ENCODE measurements around the gene TMEM129. TPM values are rescaled to one million over a fixed set of nuclear protein-coding genes. Genes with fewer than 3 reads are reported as not detected.

The TMEM129 gene
- total RNA-seq, 1 experiment from 2014 or later: 41.2 TPM

GRCh38 chr4:1743551-1743950, 22.4 kb upstream of the TMEM129 start:
- no peak overlapping the region for H2AFZ ChIP-seq
- TF ChIP-seq CTCF (conservative IDR thresholded peaks at IDR 0.05): no peak
- TF ChIP-seq EZH2 (IDR thresholded peaks at IDR 0.05; ENCODE audit: low read depth): no peak
- H3K9me2 ChIP-seq (ENCODE audit: insufficient read depth): no peaks in the 10 kb centered on the region
- peaks cover 2% of the 10 kb centered on the region; the same call in 1 of the 2 replicates for H3K9me3 ChIP-seq (ENCODE audit: insufficient read depth, low read depth)
- no TSS peak for BruUV-seq (replicated peaks)
- no peak for DNase-seq
- CTCF ChIA-PET: no interaction called here
- H3K4me2 ChIP-seq: no peak overlapping the region
- H3K36me3 ChIP-seq (ENCODE audit: low read depth): peaks cover 9% of the 10 kb centered on the region
- H3K4me3 ChIP-seq: no peak overlapping the region
- no peak overlapping the region for H3K27ac ChIP-seq
- POLR2A ChIA-PET (ENCODE audit: unreplicated experiment): no interaction called here
- no peaks in the 10 kb centered on the region for H3K4me1 ChIP-seq (replicated peaks; ENCODE audit: insufficient read depth)
- H3K79me2 ChIP-seq (ENCODE audit: low read depth): no peaks in the 10 kb centered on the region
- H3K27me3 ChIP-seq (ENCODE audit: insufficient read depth, low read depth): no peaks in the 10 kb centered on the region
- H4K20me1 ChIP-seq (ENCODE audit: insufficient read depth): no peaks in the 10 kb centered on the region; the same call in 1 of the 2 replicates
- H3F3A ChIP-seq (ENCODE audit: insufficient read depth, low read depth): peaks cover 38% of the 10 kb centered on the region; the same call in 1 of the 2 replicates
- intact Hi-C loops (cut with micrococcal nuclease; ENCODE audit: unreplicated experiment): no loop called here

- DNase-seq: no peak
- Histone ChIP-seq H3K36me3 (ENCODE audit: low read depth) (peaks cover 32% of the 10 kb centered on the region), H3K27me3 (ENCODE audit: insufficient read depth, low read depth) (no peaks in the 10 kb centered on the region), H3F3A (ENCODE audit: insufficient read depth, low read depth) (peaks cover 40% of the 10 kb centered on the region; the same call in 1 of the 2 replicates), H2AFZ (no peak overlapping the region), H3K9me3 (ENCODE audit: insufficient read depth, low read depth) (peaks cover 16% of the 10 kb centered on the region; the same call in 1 of the 2 replicates), H3K79me2 (ENCODE audit: low read depth) (no peaks in the 10 kb centered on the region), H4K20me1 (ENCODE audit: insufficient read depth) (no peaks in the 10 kb centered on the region), H3K4me3 (no peak overlapping the region), H3K4me2 (no peak overlapping the region), H3K4me1 (replicated peaks; ENCODE audit: insufficient read depth) (no peaks in the 10 kb centered on the region), H3K27ac (no peak overlapping the region), H3K9me2 (ENCODE audit: insufficient read depth) (no peaks in the 10 kb centered on the region)
- ChIA-PET CTCF (no interaction called here), POLR2A (ENCODE audit: unreplicated experiment) (no interaction called here)
- no peak for TF ChIP-seq CTCF (conservative IDR thresholded peaks at IDR 0.05)
- TF ChIP-seq EZH2 (IDR thresholded peaks at IDR 0.05; ENCODE audit: low read depth): no peak
- BruUV-seq (replicated peaks): no TSS peak
- intact Hi-C loops (cut with micrococcal nuclease; ENCODE audit: unreplicated experiment): no loop called here
These were observed 20.1 kb upstream of the TMEM129 start for GRCh38 chr4:1741208-1741607.

GRCh38 chr4:1740021-1740545, 19.0 kb upstream of the TMEM129 start:
- no peaks in the 10 kb centered on the region for H4K20me1 ChIP-seq (ENCODE audit: insufficient read depth)
- H3K36me3 ChIP-seq (ENCODE audit: low read depth): peaks cover 39% of the 10 kb centered on the region
- CTCF ChIA-PET: no interaction called here
- intact Hi-C loops (cut with micrococcal nuclease; ENCODE audit: unreplicated experiment): no loop called here
- TF ChIP-seq EZH2 (IDR thresholded peaks at IDR 0.05; ENCODE audit: low read depth) (no peak), CTCF (conservative IDR thresholded peaks at IDR 0.05) (no peak)
- H3F3A ChIP-seq (ENCODE audit: insufficient read depth, low read depth): peaks cover 33% of the 10 kb centered on the region; the same call in 1 of the 2 replicates
- DNase-seq: no peak
- H2AFZ ChIP-seq: no peak overlapping the region
- H3K4me3 ChIP-seq: no peak overlapping the region
- no peaks in the 10 kb centered on the region for H3K79me2 ChIP-seq (ENCODE audit: low read depth)
- no peak overlapping the region for H3K4me2 ChIP-seq
- no TSS peak for BruUV-seq (replicated peaks)
- H3K9me2 ChIP-seq (ENCODE audit: insufficient read depth): no peaks in the 10 kb centered on the region
- H3K27ac ChIP-seq: no peak overlapping the region
- peaks cover 21% of the 10 kb centered on the region for H3K9me3 ChIP-seq (ENCODE audit: insufficient read depth, low read depth)
- no peaks in the 10 kb centered on the region for H3K4me1 ChIP-seq (replicated peaks; ENCODE audit: insufficient read depth)
- H3K27me3 ChIP-seq (ENCODE audit: insufficient read depth, low read depth): no peaks in the 10 kb centered on the region
- POLR2A ChIA-PET (ENCODE audit: unreplicated experiment): no interaction called here

Measured in PC-9 (cell line).